Muscle layer of colon (tissue), 2 donors: Measurements from ENCODE around the gene NR6A1.

ENCODE experiments used
- H3K27ac ChIP-seq: one replicate; pipeline ENCODE4 v1.7.0; 2013; ENCODE audit warnings: low read depth, mild to moderate bottlenecking, low read length, moderate library complexity
- H3K27me3 ChIP-seq, 2 donors: one replicate each; pipeline ENCODE4 v1.7.0; 2013; ENCODE audit warnings: low read length in 2 of 2, mild to moderate bottlenecking in 2 of 2; ENCODE audit not compliant: insufficient read depth in 2 of 2, control insufficient read depth in 1 of 2
- H3K36me3 ChIP-seq: one replicate; pipeline ENCODE4 v1.7.0; 2013; ENCODE audit warnings: mild to moderate bottlenecking, low read length; ENCODE audit not compliant: insufficient read depth
- H3K4me1 ChIP-seq: one replicate; pipeline ENCODE4 v1.7.0; 2013; ENCODE audit warnings: mild to moderate bottlenecking, low read length; ENCODE audit not compliant: insufficient read depth
- H3K4me3 ChIP-seq, 2 donors: one replicate each; pipeline ENCODE4 v1.7.0; 2013; ENCODE audit warnings: low read length in 2 of 2, low read depth in 1 of 2, mild to moderate bottlenecking in 1 of 2, moderate library complexity in 1 of 2
- H3K9ac ChIP-seq: one replicate; pipeline ENCODE4 v1.7.0; 2013; ENCODE audit warnings: low read length
- H3K9me3 ChIP-seq: one replicate; pipeline ENCODE4 v1.7.0; 2013; ENCODE audit warnings: mild to moderate bottlenecking, low read length
- donor health status: abdominal sarcoma.
- donor health status: Adenocarcinoma of cecum.

Gene NR6A1

DNA sequence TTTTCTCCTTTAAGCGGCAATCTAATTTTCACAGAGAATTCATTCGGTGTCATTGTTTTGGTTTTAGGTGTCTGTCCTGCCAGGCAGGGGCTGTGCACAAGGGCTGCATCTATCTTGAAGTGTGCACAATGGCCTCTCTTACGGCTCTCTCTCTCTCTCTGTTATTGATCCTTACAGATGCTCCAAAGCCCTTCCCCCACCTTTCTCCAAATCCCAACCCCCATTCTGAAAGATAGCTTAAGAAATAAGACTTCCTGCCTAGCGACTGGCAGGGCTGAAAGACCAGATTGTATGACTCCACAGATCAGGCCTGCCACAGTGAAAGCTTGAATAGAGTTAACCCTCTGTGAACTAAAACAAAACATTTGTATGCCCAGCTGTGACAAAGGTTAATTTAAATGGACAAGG, 177.5 kb downstream of the NR6A1 start:
- H3K4me1 ChIP-seq, result peaks cover 40% of the 10 kb centered on the region
- H3K27me3 ChIP-seq, result no peaks in the 10 kb centered on the region
- H3K27ac ChIP-seq, result no peak overlapping the region
- no peak overlapping the region for H3K4me3 ChIP-seq
- no peak overlapping the region for H3K9ac ChIP-seq
- no peaks in the 10 kb centered on the region for H3K36me3 ChIP-seq
- no peaks in the 10 kb centered on the region for H3K9me3 ChIP-seq

GRCh38 chr9:124593200-124593599, 177.9 kb downstream of the NR6A1 start:
- Histone ChIP-seq H3K9me3 (no peaks in the 10 kb centered on the region), H3K27me3 (no peaks in the 10 kb centered on the region)

DNA sequence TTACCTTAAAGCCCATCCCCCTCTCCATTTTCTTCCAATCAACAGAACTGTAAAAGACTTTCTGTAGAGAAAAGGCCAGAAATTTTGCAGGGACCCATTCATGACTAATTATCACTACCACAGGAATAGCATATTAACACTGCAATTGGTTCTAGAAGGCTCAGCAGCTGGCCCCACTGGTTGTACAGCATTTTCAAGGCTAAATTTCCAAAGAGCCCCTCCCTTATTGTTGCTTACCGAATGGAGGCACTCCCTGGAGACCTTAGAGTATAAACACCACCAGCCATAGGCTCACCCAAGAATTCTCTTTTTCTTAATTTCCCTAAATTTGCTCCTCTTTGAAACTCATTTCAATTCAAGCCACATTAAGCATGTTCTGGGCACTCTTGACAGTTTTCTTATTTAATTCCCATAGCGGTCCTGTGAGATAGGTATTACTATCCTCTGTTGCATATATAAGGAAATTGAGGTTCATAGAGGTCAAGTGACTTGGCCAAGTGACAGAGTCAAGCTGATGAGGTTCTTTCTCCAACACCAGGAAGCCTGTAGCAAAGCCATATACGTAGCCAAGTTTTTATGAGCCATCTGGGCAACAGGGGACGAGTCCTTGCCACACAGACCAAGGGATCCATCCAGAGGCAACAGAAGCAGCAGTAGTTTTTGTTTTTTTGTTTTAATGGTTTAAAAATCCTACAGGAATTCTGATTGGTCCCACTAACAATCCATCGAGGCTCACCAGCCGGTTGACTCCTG, 180.0 kb downstream of the NR6A1 start:
- no peaks in the 10 kb centered on the region for H3K9me3 ChIP-seq
- no peak overlapping the region for H3K4me3 ChIP-seq
- H3K4me1 ChIP-seq, result peaks cover 35% of the 10 kb centered on the region
- no peak overlapping the region for H3K27ac ChIP-seq
- no peaks in the 10 kb centered on the region for H3K27me3 ChIP-seq
- no peak overlapping the region for H3K9ac ChIP-seq
- no peaks in the 10 kb centered on the region for H3K36me3 ChIP-seq

More at GRCh38 chr9:124593200-124593599, 177.9 kb downstream of the NR6A1 start:
- Histone ChIP-seq H3K27ac (no peak overlapping the region), H3K36me3 (no peaks in the 10 kb centered on the region), H3K9ac (no peak overlapping the region), H3K4me1 (peaks cover 40% of the 10 kb centered on the region), H3K4me3 (no peak overlapping the region)

DNA sequence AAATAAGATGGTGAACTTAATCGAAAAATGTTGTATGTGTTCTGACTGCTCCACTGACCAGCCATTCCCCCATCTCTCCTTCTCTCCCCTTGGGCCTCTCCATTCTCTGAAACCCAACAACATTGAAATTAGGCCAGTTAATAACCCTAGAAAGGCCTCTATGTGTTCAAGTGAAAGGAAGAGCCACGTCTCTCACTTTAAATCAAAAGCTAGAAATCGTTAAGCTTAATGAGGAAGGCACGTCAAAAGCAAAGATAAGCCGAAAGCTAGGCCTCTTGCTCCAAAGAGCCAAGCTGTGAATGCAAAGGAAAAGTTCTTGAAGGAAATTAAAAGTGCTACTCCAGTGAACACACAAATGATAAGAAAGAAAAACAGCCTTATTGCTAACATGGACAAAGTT, 186.5 kb downstream of the NR6A1 start:
- H3K9ac ChIP-seq, result no peak overlapping the region
- H3K36me3 ChIP-seq, result no peaks in the 10 kb centered on the region
- H3K9me3 ChIP-seq, result no peaks in the 10 kb centered on the region
- H3K27ac ChIP-seq, result no peak overlapping the region
- no peaks in the 10 kb centered on the region for H3K27me3 ChIP-seq
- H3K4me1 ChIP-seq, result no peaks in the 10 kb centered on the region
- H3K4me3 ChIP-seq, result no peak overlapping the region

DNA sequence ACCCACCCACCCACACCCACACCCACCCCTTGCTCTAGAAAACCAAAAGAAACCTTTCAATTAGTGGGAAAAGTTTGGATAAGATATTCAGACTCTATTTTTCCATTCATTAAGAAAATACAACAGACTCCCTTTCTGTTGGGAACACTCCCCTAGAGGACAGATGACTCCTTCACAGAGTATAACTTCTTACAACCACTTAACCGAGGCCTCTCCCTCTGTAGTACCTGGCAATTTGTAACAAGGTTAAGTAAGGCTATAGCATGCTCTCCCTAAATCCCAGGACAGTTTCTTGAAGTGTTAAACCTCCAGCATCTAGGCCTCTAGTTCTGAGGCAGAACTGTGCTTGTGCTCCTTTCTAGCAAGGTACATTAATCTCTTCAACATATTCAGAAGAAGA, 188.0 kb downstream of the NR6A1 start:
- Histone ChIP-seq H3K9me3 (no peaks in the 10 kb centered on the region), H3K4me1 (no peaks in the 10 kb centered on the region), H3K4me3 (no peak overlapping the region), H3K9ac (no peak overlapping the region), H3K27ac (no peak overlapping the region), H3K27me3 (no peaks in the 10 kb centered on the region), H3K36me3 (no peaks in the 10 kb centered on the region)

DNA sequence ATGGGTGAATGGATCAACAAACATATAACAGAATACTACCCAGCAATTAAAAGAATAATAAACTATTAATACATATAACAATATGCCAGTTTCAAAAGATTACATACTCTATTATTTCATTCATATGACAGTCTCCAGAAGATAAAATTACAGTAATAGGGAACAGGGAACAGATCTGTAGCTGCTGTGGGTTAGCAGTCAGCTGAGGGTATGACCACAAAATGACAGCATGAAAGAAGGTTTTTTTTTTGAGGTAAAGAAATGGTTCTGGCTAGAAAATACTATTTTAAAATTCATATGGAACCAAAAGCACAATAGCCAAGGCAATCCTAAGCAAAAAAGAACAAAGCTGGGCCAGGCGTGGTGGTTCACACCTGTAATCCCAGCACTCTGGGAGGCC, 190.9 kb downstream of the NR6A1 start:
- Histone ChIP-seq H3K9me3 (no peaks in the 10 kb centered on the region), H3K4me1 (no peaks in the 10 kb centered on the region), H3K9ac (no peak overlapping the region), H3K4me3 (no peak overlapping the region), H3K27ac (no peak overlapping the region), H3K36me3 (no peaks in the 10 kb centered on the region), H3K27me3 (no peaks in the 10 kb centered on the region)

DNA sequence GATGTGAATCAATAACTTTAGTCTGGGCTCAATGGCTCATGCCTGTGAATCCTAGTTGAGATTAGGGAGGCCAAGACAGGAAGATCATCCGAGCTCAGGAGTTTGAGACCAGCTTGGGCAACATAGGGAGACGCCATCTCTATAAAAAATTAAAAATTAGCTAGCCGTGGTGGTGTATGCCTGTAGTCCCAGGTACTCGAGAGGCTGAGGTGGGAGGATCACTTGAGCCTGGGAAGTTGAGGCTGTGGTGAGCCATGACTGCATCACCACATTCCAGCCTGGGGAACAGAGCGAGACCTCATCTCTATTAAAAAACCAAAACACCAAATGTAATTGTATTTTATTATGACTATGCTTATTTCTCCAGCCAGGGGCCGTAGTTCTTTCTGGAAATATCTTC, 194.4 kb downstream of the NR6A1 start:
- Histone ChIP-seq H3K4me1 (no peaks in the 10 kb centered on the region), H3K9me3 (no peaks in the 10 kb centered on the region), H3K27me3 (no peaks in the 10 kb centered on the region), H3K9ac (no peak overlapping the region), H3K27ac (no peak overlapping the region), H3K4me3 (no peak overlapping the region), H3K36me3 (no peaks in the 10 kb centered on the region)

DNA sequence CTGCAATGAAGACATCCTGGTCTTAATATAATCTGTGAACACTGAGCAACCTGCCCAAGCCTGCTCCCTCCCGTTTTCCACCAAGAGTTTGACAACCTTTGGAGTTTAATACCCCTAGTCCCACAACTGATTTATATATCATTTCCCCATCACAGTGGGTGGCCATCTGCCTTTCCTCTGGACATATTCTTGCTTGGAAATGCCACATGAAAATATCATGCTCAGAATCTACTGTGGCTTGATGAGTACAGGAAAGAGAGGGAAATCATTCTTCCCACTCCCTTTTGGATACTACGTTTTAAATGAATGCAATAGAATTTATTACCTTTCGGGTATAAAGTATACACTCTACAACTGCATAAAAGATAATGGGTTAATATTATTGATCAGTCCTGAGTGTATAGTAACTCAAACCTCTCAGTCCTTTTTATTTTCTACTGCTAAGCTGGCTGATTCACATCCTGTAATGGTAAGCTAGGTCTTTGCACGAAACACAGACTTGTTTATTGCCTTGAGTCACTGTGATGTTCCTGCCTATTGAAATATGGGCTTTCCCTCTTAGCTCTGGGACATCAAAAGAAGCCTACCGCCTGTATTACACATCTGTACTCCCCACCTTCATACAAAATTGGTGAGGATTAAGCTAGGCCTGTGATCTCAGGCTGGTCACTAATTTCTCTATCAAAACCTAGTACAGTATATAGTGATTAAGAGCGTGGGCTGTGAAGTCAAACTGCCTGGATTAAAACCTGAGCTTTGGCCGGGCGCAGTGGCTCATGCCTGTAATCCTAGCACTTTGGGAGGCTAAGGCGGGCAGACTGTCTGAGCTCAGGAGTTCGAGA, 196.4 kb downstream of the NR6A1 start:
- H3K36me3 ChIP-seq, result no peaks in the 10 kb centered on the region
- no peaks in the 10 kb centered on the region for H3K27me3 ChIP-seq
- H3K4me1 ChIP-seq, result peaks cover under 1% of the 10 kb centered on the region
- H3K27ac ChIP-seq, result no peak overlapping the region
- H3K4me3 ChIP-seq, result no peak overlapping the region
- H3K9ac ChIP-seq, result no peak overlapping the region
- no peaks in the 10 kb centered on the region for H3K9me3 ChIP-seq

DNA sequence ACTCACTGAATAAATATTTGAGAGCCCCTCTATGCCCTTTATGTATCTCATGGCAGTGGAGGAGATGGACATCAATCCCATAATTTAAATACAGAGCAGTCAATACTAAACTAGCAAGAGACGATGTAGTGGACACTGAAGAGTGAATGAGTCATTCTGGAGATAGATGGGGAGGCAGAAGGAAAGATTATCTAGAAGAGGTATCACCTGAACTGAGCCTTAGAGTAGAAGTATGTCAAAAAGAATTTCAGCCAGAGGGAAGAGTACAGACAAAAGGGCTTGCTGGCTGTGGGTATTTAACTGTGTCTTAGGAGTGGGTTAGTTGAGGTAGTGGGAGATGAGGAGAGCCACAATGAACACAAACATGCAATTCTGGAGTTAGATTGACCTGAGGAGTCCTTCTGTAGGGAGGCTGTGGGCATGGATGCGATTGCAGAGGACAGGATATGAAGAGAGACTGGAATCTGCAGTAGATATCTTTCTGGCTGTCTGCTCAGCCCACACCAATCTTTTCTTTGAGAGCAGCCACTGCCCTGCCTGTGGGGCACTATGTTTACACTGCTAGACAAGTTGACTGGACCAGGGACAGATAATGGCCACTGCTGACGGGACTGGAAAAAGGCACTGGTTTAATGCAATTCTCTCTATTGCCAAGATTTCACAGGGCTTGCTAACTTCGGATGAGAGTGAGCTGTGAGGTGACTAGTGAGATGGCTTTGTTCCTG, 200.0 kb downstream of the NR6A1 start:
- H3K4me3 ChIP-seq, result no peak overlapping the region
- no peaks in the 10 kb centered on the region for H3K9me3 ChIP-seq
- no peak overlapping the region for H3K9ac ChIP-seq

DNA sequence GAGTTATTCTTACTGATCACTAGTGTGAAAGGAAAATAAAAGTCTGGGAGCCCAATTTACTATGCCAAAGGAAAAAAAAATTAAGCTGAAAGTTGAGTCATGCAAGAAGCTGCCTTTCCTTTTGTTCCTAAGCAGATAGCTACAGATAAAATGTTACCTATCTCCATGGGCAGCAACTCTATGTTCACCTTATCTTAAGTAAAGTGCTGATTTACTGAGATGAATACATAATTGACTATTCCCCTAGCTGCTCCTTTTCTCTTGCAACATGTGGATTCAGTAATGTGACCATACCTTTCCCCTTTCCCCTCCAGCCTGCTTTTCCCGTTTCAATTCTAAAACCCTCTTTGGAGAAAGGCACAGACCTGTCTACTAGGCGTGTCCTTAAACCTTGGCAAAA, 201.2 kb downstream of the NR6A1 start:
- Histone ChIP-seq H3K9ac (no peak overlapping the region), H3K4me3 (no peak overlapping the region), H3K27me3 (no peaks in the 10 kb centered on the region), H3K27ac (no peak overlapping the region), H3K9me3 (no peaks in the 10 kb centered on the region), H3K36me3 (no peaks in the 10 kb centered on the region), H3K4me1 (peaks cover 5% of the 10 kb centered on the region)

More for the DNA sequence above, 200.0 kb downstream of the NR6A1 start:
- H3K4me1 ChIP-seq, result peaks cover 5% of the 10 kb centered on the region
- H3K36me3 ChIP-seq, result no peaks in the 10 kb centered on the region
- H3K27me3 ChIP-seq, result no peaks in the 10 kb centered on the region
- no peak overlapping the region for H3K27ac ChIP-seq

DNA sequence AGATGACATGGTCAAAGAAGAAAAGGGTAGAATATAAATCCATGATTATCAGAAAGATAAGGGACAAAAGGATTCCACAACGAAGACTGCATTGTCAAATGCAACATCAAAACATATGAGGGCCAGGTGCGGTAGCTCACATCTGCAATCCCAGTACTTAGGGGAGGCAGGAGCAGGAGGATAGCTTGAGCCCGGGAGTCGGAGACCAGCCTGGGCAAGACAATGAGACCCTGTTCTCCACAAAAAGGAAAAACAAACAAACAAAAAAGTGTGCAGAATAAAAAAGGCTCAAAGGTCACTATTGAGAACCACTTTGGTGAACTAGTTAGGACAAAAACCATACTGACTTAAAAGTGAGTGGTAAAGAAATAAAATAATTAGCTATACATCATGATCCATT, 203.7 kb downstream of the NR6A1 start:
- H3K4me3 ChIP-seq, result no peak overlapping the region
- H3K9me3 ChIP-seq, result no peaks in the 10 kb centered on the region
- H3K27ac ChIP-seq, result no peak overlapping the region
- peaks cover 5% of the 10 kb centered on the region for H3K4me1 ChIP-seq
- H3K36me3 ChIP-seq, result no peaks in the 10 kb centered on the region
- no peak overlapping the region for H3K9ac ChIP-seq
- no peaks in the 10 kb centered on the region for H3K27me3 ChIP-seq
